ENCODE results near the gene ARHGAP18.

ARHGAP18 gene

GRCh38 chr6:129601323-129601722, 108.7 kb downstream of the ARHGAP18 start:
- H3K4me3 ChIP-seq (ENCODE audit: low read depth, low read length), result no peak overlapping the region
- no peak for DNase-seq
- H3K27me3 ChIP-seq (replicated peaks), result no peaks in the 10 kb centered on the region
- TF ChIP-seq CTCF (IDR thresholded peaks at IDR 0.05; ENCODE audit: low read depth, low read length, missing control alignments), result no peak
- H3K36me3 ChIP-seq (replicated peaks), result peaks cover 2% of the 10 kb centered on the region
- no peak overlapping the region for H3K27ac ChIP-seq
- in situ Hi-C loops (cut with HindIII; ENCODE audit: low pct_ligation_motif_present, low sequenced_read_pairs), result no loop called here

GRCh38 chr6:129599467-129599866, 110.5 kb downstream of the ARHGAP18 start:
- no peak for DNase-seq
- in situ Hi-C loops (cut with HindIII; ENCODE audit: low pct_ligation_motif_present, low sequenced_read_pairs), result no loop called here
- H3K27ac ChIP-seq, result no peak overlapping the region
- TF ChIP-seq CTCF (IDR thresholded peaks at IDR 0.05; ENCODE audit: low read depth, low read length, missing control alignments), result no peak
- H3K4me3 ChIP-seq (ENCODE audit: low read depth, low read length), result no peak overlapping the region
- H3K36me3 ChIP-seq (replicated peaks), result peaks cover 2% of the 10 kb centered on the region
- no peaks in the 10 kb centered on the region for H3K27me3 ChIP-seq (replicated peaks)

GRCh38 chr6:129598244-129599187, 111.5 kb downstream of the ARHGAP18 start:
- H3K27me3 ChIP-seq (replicated peaks), result no peaks in the 10 kb centered on the region
- peak; percentile 58 for TF ChIP-seq CTCF (IDR thresholded peaks at IDR 0.05; ENCODE audit: low read depth, low read length, missing control alignments)
- no peak overlapping the region for H3K27ac ChIP-seq
- peaks cover under 1% of the 10 kb centered on the region for H3K36me3 ChIP-seq (replicated peaks)
- DNase-seq, result peak; percentile 54
- in situ Hi-C loops (cut with HindIII; ENCODE audit: low pct_ligation_motif_present, low sequenced_read_pairs), result no loop called here
- H3K4me3 ChIP-seq (ENCODE audit: low read depth, low read length), result no peak overlapping the region

GRCh38 chr6:129597023-129597713, 112.8 kb downstream of the ARHGAP18 start:
- DNase-seq, result no peak
- Histone ChIP-seq H3K27ac (no peak overlapping the region), H3K36me3 (replicated peaks) (peaks cover 4% of the 10 kb centered on the region), H3K27me3 (replicated peaks) (no peaks in the 10 kb centered on the region), H3K4me3 (ENCODE audit: low read depth, low read length) (no peak overlapping the region)
- in situ Hi-C loops (cut with HindIII; ENCODE audit: low pct_ligation_motif_present, low sequenced_read_pairs), result no loop called here
- TF ChIP-seq CTCF (IDR thresholded peaks at IDR 0.05; ENCODE audit: low read depth, low read length, missing control alignments), result no peak

GRCh38 chr6:129596522-129596921, 113.5 kb downstream of the ARHGAP18 start:
- no peak overlapping the region for H3K4me3 ChIP-seq (ENCODE audit: low read depth, low read length)
- no peak for TF ChIP-seq CTCF (IDR thresholded peaks at IDR 0.05; ENCODE audit: low read depth, low read length, missing control alignments)
- in situ Hi-C loops (cut with HindIII; ENCODE audit: low pct_ligation_motif_present, low sequenced_read_pairs), result no loop called here
- no peak for DNase-seq
- no peak overlapping the region for H3K27ac ChIP-seq
- peaks cover 4% of the 10 kb centered on the region for H3K36me3 ChIP-seq (replicated peaks)
- H3K27me3 ChIP-seq (replicated peaks), result no peaks in the 10 kb centered on the region
